Measurements from ENCODE around the gene PDCD6IP. TPM values are rescaled to one million over a fixed set of nuclear protein-coding genes. Genes with fewer than 3 reads are reported as not detected.

The PDCD6IP gene
- total RNA-seq, 3 donors from 2014 or later: 152 to 242 (median 204) TPM

GRCh38 chr3:33758281-33758680 lies 40.1 kb upstream of the PDCD6IP start:
- TF ChIP-seq, protein P1, sequence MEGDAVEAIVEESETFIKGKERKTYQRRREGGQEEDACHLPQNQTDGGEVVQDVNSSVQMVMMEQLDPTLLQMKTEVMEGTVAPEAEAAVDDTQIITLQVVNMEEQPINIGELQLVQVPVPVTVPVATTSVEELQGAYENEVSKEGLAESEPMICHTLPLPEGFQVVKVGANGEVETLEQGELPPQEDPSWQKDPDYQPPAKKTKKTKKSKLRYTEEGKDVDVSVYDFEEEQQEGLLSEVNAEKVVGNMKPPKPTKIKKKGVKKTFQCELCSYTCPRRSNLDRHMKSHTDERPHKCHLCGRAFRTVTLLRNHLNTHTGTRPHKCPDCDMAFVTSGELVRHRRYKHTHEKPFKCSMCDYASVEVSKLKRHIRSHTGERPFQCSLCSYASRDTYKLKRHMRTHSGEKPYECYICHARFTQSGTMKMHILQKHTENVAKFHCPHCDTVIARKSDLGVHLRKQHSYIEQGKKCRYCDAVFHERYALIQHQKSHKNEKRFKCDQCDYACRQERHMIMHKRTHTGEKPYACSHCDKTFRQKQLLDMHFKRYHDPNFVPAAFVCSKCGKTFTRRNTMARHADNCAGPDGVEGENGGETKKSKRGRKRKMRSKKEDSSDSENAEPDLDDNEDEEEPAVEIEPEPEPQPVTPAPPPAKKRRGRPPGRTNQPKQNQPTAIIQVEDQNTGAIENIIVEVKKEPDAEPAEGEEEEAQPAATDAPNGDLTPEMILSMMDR (IDR thresholded peaks at IDR 0.05): no peak
- TF ChIP-seq POLR2AphosphoS5 (IDR thresholded peaks at IDR 0.05) (no peak), POLR2A (IDR thresholded peaks at IDR 0.05) (no peak)
- no peak for DNase-seq (ENCODE audit: low spot score in 2 of 2)

DNA sequence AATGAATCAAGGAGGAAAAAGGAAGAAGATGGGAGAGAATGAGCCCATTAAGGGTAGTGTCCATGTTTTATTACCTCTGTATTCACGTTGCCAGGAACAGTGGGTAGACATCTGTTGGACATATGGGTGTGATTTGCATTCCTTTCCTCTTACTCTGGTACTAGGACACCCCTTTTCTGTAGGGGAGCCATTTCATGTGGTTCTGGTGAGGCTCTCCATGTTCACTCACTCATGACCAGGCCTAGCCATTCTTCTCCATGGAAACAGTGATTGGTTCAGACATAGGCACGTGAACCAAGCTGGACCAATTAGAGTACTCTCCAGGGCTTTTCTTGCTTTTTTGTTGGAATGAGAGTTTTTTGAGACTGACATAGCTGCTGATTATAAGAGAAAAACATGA lies 39.6 kb upstream of the PDCD6IP start:
- Histone ChIP-seq H3K4me3 (no peak overlapping the region), H3K27ac (no peak overlapping the region), H3K9me3 (peaks cover 4 to 9% of the 10 kb centered on the region in 2 donors), H3K27me3 (no peaks in the 10 kb centered on the region), H3K36me3 (no peaks in the 10 kb centered on the region), H3K4me1 (no peaks in the 10 kb centered on the region)
- intact Hi-C loops (cut with DNase I; ENCODE audit: low total_unique reads): no loop called here
- TF ChIP-seq POLR2AphosphoS5 (IDR thresholded peaks at IDR 0.05) (no peak), POLR2A (IDR thresholded peaks at IDR 0.05) (no peak)
- TF ChIP-seq, protein P1 (IDR thresholded peaks at IDR 0.05): no peak
- no peak for DNase-seq (ENCODE audit: low spot score in 2 of 2)

More at GRCh38 chr3:33758281-33758680, 40.1 kb upstream of the PDCD6IP start:
- peaks cover 4 to 10% of the 10 kb centered on the region in 2 donors for H3K9me3 ChIP-seq
- no peaks in the 10 kb centered on the region for H3K36me3 ChIP-seq
- H3K27ac ChIP-seq: no peak overlapping the region
- no peak overlapping the region for H3K4me3 ChIP-seq
- intact Hi-C loops (cut with DNase I; ENCODE audit: low total_unique reads): no loop called here
- no peaks in the 10 kb centered on the region for H3K27me3 ChIP-seq
- H3K4me1 ChIP-seq: no peaks in the 10 kb centered on the region

- Histone ChIP-seq H3K27ac (no peak overlapping the region), H3K4me3 (no peak overlapping the region), H3K9me3 (no peaks in the 10 kb centered on the region), H3K27me3 (no peaks in the 10 kb centered on the region), H3K36me3 (no peaks in the 10 kb centered on the region), H3K4me1 (no peaks in the 10 kb centered on the region)
- intact Hi-C loops (cut with DNase I; ENCODE audit: low total_unique reads): no loop called here
- TF ChIP-seq POLR2AphosphoS5 (IDR thresholded peaks at IDR 0.05) (no peak), POLR2A (IDR thresholded peaks at IDR 0.05) (no peak)
- TF ChIP-seq, protein P1 (IDR thresholded peaks at IDR 0.05): no peak
- DNase-seq (ENCODE audit: low spot score in 2 of 2): no peak
Observed at GRCh38 chr3:33768578-33769330, 29.7 kb upstream of the PDCD6IP start.

- DNase-seq (ENCODE audit: low spot score in 2 of 2): no peak
- TF ChIP-seq, protein P1 (IDR thresholded peaks at IDR 0.05): no peak
- no peaks in the 10 kb centered on the region for H3K9me3 ChIP-seq
- H3K36me3 ChIP-seq: no peaks in the 10 kb centered on the region
- no peaks in the 10 kb centered on the region for H3K4me1 ChIP-seq
- no peaks in the 10 kb centered on the region for H3K27me3 ChIP-seq
- no peak overlapping the region for H3K4me3 ChIP-seq
- intact Hi-C loops (cut with DNase I; ENCODE audit: low total_unique reads): no loop called here
- no peak overlapping the region for H3K27ac ChIP-seq
Observed at GRCh38 chr3:33773637-33774036, 24.8 kb upstream of the PDCD6IP start.

- intact Hi-C loops (cut with DNase I; ENCODE audit: low total_unique reads): loop anchor here (5.0 kb wide), 1 partner anchor 113 kb away; no protein-coding TSS in a partner anchor
- no peak overlapping the region for H3K27ac ChIP-seq
- DNase-seq (ENCODE audit: low spot score in 2 of 2): no peak
Observed at GRCh38 chr3:33775363-33775762, 23.1 kb upstream of the PDCD6IP start.

More at GRCh38 chr3:33775363-33775762, 23.1 kb upstream of the PDCD6IP start:
- Histone ChIP-seq H3K36me3 (no peaks in the 10 kb centered on the region), H3K27me3 (no peaks in the 10 kb centered on the region), H3K4me1 (no peaks in the 10 kb centered on the region), H3K9me3 (no peaks in the 10 kb centered on the region), H3K4me3 (no peak overlapping the region)
- TF ChIP-seq, protein P1 (IDR thresholded peaks at IDR 0.05): no peak
- TF ChIP-seq POLR2A (IDR thresholded peaks at IDR 0.05) (no peak), POLR2AphosphoS5 (IDR thresholded peaks at IDR 0.05) (no peak)

Data from breast epithelium (tissue), 4 donors.